ENCODE results near the gene NTSR1. TPM values are rescaled to one million over a fixed set of nuclear protein-coding genes. Genes with fewer than 3 reads are reported as not detected.

Gene NTSR1
- total RNA-seq, 1 experiment from 2014 or later = 0.16 TPM

GRCh38 chr20:62734881-62735280 lies 26.2 kb downstream of the NTSR1 start:
- H3K36me3 ChIP-seq (ENCODE audit: control insufficient read depth, insufficient read depth, low read length) = no peaks in the 10 kb centered on the region
- Mint-ChIP-seq H3K9me3 (ENCODE audit: unreplicated experiment) (no peaks in the 10 kb centered on the region), H3K27me3 (ENCODE audit: insufficient read depth, unreplicated experiment) (peaks cover 32% of the 10 kb centered on the region), H3K27ac (ENCODE audit: unreplicated experiment) (no peak overlapping the region), H3K4me1 (ENCODE audit: low read depth, unreplicated experiment) (no peaks in the 10 kb centered on the region), H3K4me3 (ENCODE audit: unreplicated experiment) (no peak overlapping the region), H3K36me3 (ENCODE audit: insufficient read depth, unreplicated experiment) (no peaks in the 10 kb centered on the region)
- H3K27me3 ChIP-seq (replicated peaks; ENCODE audit: control insufficient read depth, insufficient read depth, low read length) = peaks cover 5% of the 10 kb centered on the region
- TF ChIP-seq CTCF (IDR thresholded peaks at IDR 0.05; ENCODE audit: insufficient read depth in 1 of 2, low read depth in 1 of 2, low read length in 1 of 2, severe bottlenecking in 1 of 2, unreplicated experiment in 1 of 2) = no peak
- DNase-seq = peak in 1 of 2 experiments; percentile 33
- H3K4me3 ChIP-seq (ENCODE audit: low read depth, low read length) = no peak overlapping the region
- ChIA-PET POLR2A (no interaction called here), CTCF (no interaction called here)
- H3K9me3 ChIP-seq = no peaks in the 10 kb centered on the region
- no peaks in the 10 kb centered on the region for H3K4me1 ChIP-seq
- intact Hi-C loops (cut with micrococcal nuclease; ENCODE audit: unreplicated experiment) = no loop called here
- BruUV-seq (replicated peaks) = no TSS peak

- H3K4me3 ChIP-seq (ENCODE audit: low read depth, low read length) = no peak overlapping the region
- no peaks in the 10 kb centered on the region for H3K9me3 Mint-ChIP-seq (ENCODE audit: unreplicated experiment)
- peak in 1 of 2 experiments; percentile 32 for DNase-seq
- no peak overlapping the region for H3K27ac Mint-ChIP-seq (ENCODE audit: unreplicated experiment)
- no peak for TF ChIP-seq CTCF (IDR thresholded peaks at IDR 0.05; ENCODE audit: insufficient read depth in 1 of 2, low read depth in 1 of 2, low read length in 1 of 2, severe bottlenecking in 1 of 2, unreplicated experiment in 1 of 2)
- peaks cover 5% of the 10 kb centered on the region for H3K27me3 ChIP-seq (replicated peaks; ENCODE audit: control insufficient read depth, insufficient read depth, low read length)
- H3K27me3 Mint-ChIP-seq (ENCODE audit: insufficient read depth, unreplicated experiment) = peaks cover 33% of the 10 kb centered on the region
- H3K9me3 ChIP-seq = no peaks in the 10 kb centered on the region
- intact Hi-C loops (cut with micrococcal nuclease; ENCODE audit: unreplicated experiment) = no loop called here
- H3K36me3 Mint-ChIP-seq (ENCODE audit: insufficient read depth, unreplicated experiment) = no peaks in the 10 kb centered on the region
- no TSS peak for BruUV-seq (replicated peaks)
- ChIA-PET CTCF (no interaction called here), POLR2A (no interaction called here)
- H3K4me1 Mint-ChIP-seq (ENCODE audit: low read depth, unreplicated experiment) = no peaks in the 10 kb centered on the region
- H3K4me1 ChIP-seq = no peaks in the 10 kb centered on the region
- no peaks in the 10 kb centered on the region for H3K36me3 ChIP-seq (ENCODE audit: control insufficient read depth, insufficient read depth, low read length)
- no peak overlapping the region for H3K4me3 Mint-ChIP-seq (ENCODE audit: unreplicated experiment)
Measured at GRCh38 chr20:62735331-62735821, 26.7 kb downstream of the NTSR1 start.

GRCh38 chr20:62736026-62736406 lies 27.4 kb downstream of the NTSR1 start:
- Mint-ChIP-seq H3K27me3 (ENCODE audit: insufficient read depth, unreplicated experiment) (peaks cover 28% of the 10 kb centered on the region), H3K9me3 (ENCODE audit: unreplicated experiment) (no peaks in the 10 kb centered on the region), H3K27ac (ENCODE audit: unreplicated experiment) (no peak overlapping the region), H3K4me1 (ENCODE audit: low read depth, unreplicated experiment) (no peaks in the 10 kb centered on the region), H3K36me3 (ENCODE audit: insufficient read depth, unreplicated experiment) (no peaks in the 10 kb centered on the region), H3K4me3 (ENCODE audit: unreplicated experiment) (no peak overlapping the region)
- DNase-seq = no peak
- peaks cover 5% of the 10 kb centered on the region for H3K27me3 ChIP-seq (replicated peaks; ENCODE audit: control insufficient read depth, insufficient read depth, low read length)
- no TSS peak for BruUV-seq (replicated peaks)
- ChIA-PET CTCF (no interaction called here), POLR2A (no interaction called here)
- TF ChIP-seq CTCF (IDR thresholded peaks at IDR 0.05; ENCODE audit: insufficient read depth in 1 of 2, low read depth in 1 of 2, low read length in 1 of 2, severe bottlenecking in 1 of 2, unreplicated experiment in 1 of 2) = no peak
- no peaks in the 10 kb centered on the region for H3K36me3 ChIP-seq (ENCODE audit: control insufficient read depth, insufficient read depth, low read length)
- intact Hi-C loops (cut with micrococcal nuclease; ENCODE audit: unreplicated experiment) = no loop called here
- H3K4me3 ChIP-seq (ENCODE audit: low read depth, low read length) = no peak overlapping the region
- H3K9me3 ChIP-seq = no peaks in the 10 kb centered on the region
- no peaks in the 10 kb centered on the region for H3K4me1 ChIP-seq
